Heart right ventricle (tissue), 16 donors: Measurements from ENCODE around the gene GRM8. TPM values are rescaled to one million over a fixed set of nuclear protein-coding genes. Genes with fewer than 3 reads are reported as not detected.

ENCODE experiments used
- ATAC-seq, 8 donors: fragments of 200-7000 bp; cut with Tn5 transposase; one replicate each; pipeline ENCODE4 v1.9.1; 2020; ENCODE audit warnings: mild to moderate bottlenecking in 8 of 8, moderate library complexity in 8 of 8, moderate number of reproducible peaks in 1 of 8
- DNase-seq, 2 donors: peaks; one replicate each; pipeline ENCODE4 v3.0.0-alpha.2; 2020
- H3K27ac ChIP-seq, 10 donors: fragments of 200-600 bp; sonication (generic) in 2 of 10; one replicate each; pipeline versions ENCODE4 v1.5.0 to v1.8.0; 2020 to 2022; ENCODE audit warnings: mild to moderate bottlenecking in 3 of 10
- H3K27me3 ChIP-seq, 7 donors: fragments of 200-600 bp; one replicate each; pipeline ENCODE4 v1.8.0; 2021 to 2022; ENCODE audit warnings: mild to moderate bottlenecking in 2 of 7
- H3K36me3 ChIP-seq, 9 donors: fragments of 200-600 bp; sonication (generic) in 1 of 9; one replicate each; pipeline versions ENCODE4 v1.5.0 to v1.8.0; 2020 to 2022; ENCODE audit warnings: mild to moderate bottlenecking in 2 of 9
- H3K4me1 ChIP-seq, 9 donors: fragments of 200-600 bp; sonication (generic) in 1 of 9; one replicate each; pipeline versions ENCODE4 v1.5.0 to v1.8.0; 2020 to 2022; ENCODE audit warnings: mild to moderate bottlenecking in 4 of 9
- H3K4me3 ChIP-seq, 10 donors: fragments of 200-600 bp; sonication (generic) in 2 of 10; one replicate each; pipeline versions ENCODE4 v1.5.0 to v1.8.0; 2020 to 2022; ENCODE audit warnings: mild to moderate bottlenecking in 7 of 10, moderate library complexity in 2 of 10
- H3K9me3 ChIP-seq, 11 donors: fragments of 200-600 bp in 10 of 11; sonication (generic) in 2 of 11; one replicate each; pipeline versions ENCODE4 v1.5.0 to v1.8.0; 2013 to 2022; ENCODE audit warnings: mild to moderate bottlenecking in 2 of 11, control low read depth in 1 of 11, moderate library complexity in 1 of 11
- WGBS, 2 donors: extraction: QIAGEN DNeasy Blood & Tissue Kit; methylation state at CpG; one replicate each; pipeline ENCODE4 v1.1.7; 2013; ENCODE audit warnings: inconsistent platforms in 1 of 2; 5-methylcytosine and 5-hydroxymethylcytosine counted together
- intact Hi-C, 10 donors: fragments of 100-400 bp; cut with DNase I; formaldehyde crosslinking; loops; one replicate each; pipeline versions ENCODE4 v1.11.1 to v1.14.2; 2022
- polyA plus RNA-seq, 2 donors: library from polyadenylated mRNA; stranded (reverse); fragments of 200-250 nt; gene quantifications; one replicate each; pipeline ENCODE4 v1.2.3, GENCODE V29; 2013
- total RNA-seq, 10 donors: library from RNA; stranded (reverse); fragmentation: NEBNext Ultra II Directional in 3 of 10; extraction: Animal tissue kit (Norgen Biotek cat#: 25700) in 3 of 10; gene quantifications; one replicate each; pipeline versions ENCODE4 v1.2.1 to v1.2.4, GENCODE V29; 2021 to 2023
- TF ChIP-seq, protein P1 (sequence below), 9 donors: fragments of 200-600 bp; sonication (generic) in 2 of 9; IDR thresholded peaks; one replicate each; pipeline versions ENCODE4 v1.5.0 to v1.8.0; 2021 to 2022; ENCODE audit warnings: antibody characterized with exemption in 9 of 9, mild to moderate bottlenecking in 5 of 9, moderate library complexity in 1 of 9
- donor health status: Arrhythmogenic right ventricular cardiomyopathy.
- donor health status: ischemic (EF 13 %, LVEDD 7.1; RV severe dilation, severe dysfunction).
- donor health status: healthy with polysubstance abuse.
- donor health status: DM: no; HTN: yes; CAD: no.
- donor health status: DM: no; HTN: no; CAD: no.
- donor health status: ischemic (EF 25% LVEDD 6.9; RV normal size, moderate dysfunction).
- donor health status: ischemic (EF 25% LVEDD 5.7; RV mildly dilated, moderate dysfunction).
- donor health status: healthy.
- donor health status: DM: yes; HTN: yes; CAD: no.
- donor health status: Ischemic cardiomyopathy.
- donor health status: ischemic (EF 35%, LVEDD 5.7; RV mildly dilated, moderate dysfunction).
- donor health status: nonischemic (EF 11% LVEDD 7.7; RV severe dilation, severe dysfunction).
- donor health status: DM: yes; HTN: yes; CAD: no.
- donor health status: PGD.
- donor health status: ischemic (EF 29% LVEDD 5.4; RV normal size, mild dysfunction).
- donor health status: nonischemic (EF 23%, LVEDD 6.1; RV moderate dilation, normal function).

The GRM8 gene
- total and polyA plus RNA-seq, 12 donors = 0.13 to 0.68 (median 0.34) TPM; not detected in 5

DNA sequence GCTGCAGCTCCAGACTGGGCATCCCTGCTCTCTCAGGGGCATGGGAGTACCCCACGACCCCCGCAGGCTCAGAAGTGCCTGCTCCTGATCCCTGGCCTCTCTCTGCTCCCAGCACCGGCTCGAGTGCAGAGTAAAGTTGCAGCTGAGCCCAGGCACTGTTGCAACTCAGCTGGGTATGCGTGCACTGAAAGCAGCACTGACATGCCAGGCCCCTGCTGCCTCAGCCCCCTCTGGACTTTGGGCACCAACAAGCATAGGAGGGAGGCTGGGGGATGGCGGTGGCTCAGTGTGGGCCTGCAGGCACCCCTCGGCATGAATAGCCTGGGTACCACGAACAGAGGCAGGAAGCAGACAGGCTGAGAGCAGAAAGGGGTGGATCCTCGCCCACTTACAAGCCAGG, 295.3 kb downstream of the GRM8 start:
- intact Hi-C loops = no loop called here
- TF ChIP-seq, protein P1, sequence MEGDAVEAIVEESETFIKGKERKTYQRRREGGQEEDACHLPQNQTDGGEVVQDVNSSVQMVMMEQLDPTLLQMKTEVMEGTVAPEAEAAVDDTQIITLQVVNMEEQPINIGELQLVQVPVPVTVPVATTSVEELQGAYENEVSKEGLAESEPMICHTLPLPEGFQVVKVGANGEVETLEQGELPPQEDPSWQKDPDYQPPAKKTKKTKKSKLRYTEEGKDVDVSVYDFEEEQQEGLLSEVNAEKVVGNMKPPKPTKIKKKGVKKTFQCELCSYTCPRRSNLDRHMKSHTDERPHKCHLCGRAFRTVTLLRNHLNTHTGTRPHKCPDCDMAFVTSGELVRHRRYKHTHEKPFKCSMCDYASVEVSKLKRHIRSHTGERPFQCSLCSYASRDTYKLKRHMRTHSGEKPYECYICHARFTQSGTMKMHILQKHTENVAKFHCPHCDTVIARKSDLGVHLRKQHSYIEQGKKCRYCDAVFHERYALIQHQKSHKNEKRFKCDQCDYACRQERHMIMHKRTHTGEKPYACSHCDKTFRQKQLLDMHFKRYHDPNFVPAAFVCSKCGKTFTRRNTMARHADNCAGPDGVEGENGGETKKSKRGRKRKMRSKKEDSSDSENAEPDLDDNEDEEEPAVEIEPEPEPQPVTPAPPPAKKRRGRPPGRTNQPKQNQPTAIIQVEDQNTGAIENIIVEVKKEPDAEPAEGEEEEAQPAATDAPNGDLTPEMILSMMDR (IDR thresholded peaks at IDR 0.05) = no peak
- DNase-seq = no peak
- Histone ChIP-seq H3K36me3 (no peaks in the 10 kb centered on the region), H3K4me3 (no peak overlapping the region), H3K27me3 (no peaks in the 10 kb centered on the region), H3K9me3 (peaks cover 0 to 9% (median 0%) of the 10 kb centered on the region in 11 donors), H3K4me1 (no peaks in the 10 kb centered on the region), H3K27ac (no peak overlapping the region)
- 80 to 82% methylated on average over 9 of the region's 9 CpGs for WGBS, 2 donors
- ATAC-seq = no peak

DNA sequence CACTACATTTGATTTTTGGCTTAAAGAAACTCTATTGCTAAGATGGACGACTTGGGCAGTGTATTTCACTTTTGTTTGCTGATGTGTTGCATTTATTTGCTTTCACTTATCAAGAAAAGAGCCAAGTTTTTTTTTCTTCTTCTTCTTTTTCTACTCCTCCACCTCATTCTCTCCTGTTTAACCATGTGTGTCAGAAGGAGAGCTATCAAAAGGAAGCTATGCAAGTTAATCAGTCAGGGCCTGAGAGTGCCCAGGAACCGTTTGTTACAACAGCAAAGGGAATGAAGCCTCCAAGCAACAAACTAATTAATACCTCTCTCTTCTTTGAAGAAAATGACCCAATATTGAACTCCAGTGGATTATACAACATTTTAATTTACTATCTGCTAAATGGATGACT, 299.3 kb downstream of the GRM8 start:
- no peaks in the 10 kb centered on the region for H3K4me1 ChIP-seq
- H3K27me3 ChIP-seq = peaks cover 0 to 6% (median 0%) of the 10 kb centered on the region in 7 donors
- DNase-seq (no peak), ATAC-seq (no peak)
- WGBS, 2 donors = 22 to 34% methylated on average over 2 of the region's 2 CpGs
- intact Hi-C loops = no loop called here
- H3K9me3 ChIP-seq = peaks cover 0 to 9% (median 0%) of the 10 kb centered on the region in 11 donors
- TF ChIP-seq, protein P1 (IDR thresholded peaks at IDR 0.05) = no peak
- H3K27ac ChIP-seq = no peak overlapping the region
- H3K4me3 ChIP-seq = no peak overlapping the region
- no peaks in the 10 kb centered on the region for H3K36me3 ChIP-seq

DNA sequence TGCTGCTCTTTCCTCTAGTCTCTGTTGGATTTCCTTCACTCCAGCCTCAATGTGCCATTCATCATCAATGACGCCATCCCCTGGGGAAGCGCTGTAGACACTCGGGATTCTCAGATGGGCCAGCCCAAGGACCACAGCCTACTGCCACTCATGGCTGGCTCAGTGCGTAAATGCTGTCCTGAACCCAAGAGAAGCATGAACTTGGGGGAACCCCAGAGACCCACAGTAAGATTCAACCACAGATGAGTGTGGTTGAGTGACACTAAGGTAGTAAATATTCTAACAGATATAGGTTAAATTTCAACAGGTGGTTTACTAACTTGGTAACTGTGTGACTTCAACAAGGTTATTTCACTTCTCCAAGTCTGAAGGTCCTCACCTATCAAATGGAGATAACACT, 304.1 kb downstream of the GRM8 start:
- WGBS, 2 donors = 84 to 93% methylated on average over 4 of the region's 4 CpGs
- ATAC-seq = no peak
- intact Hi-C loops = no loop called here

DNA sequence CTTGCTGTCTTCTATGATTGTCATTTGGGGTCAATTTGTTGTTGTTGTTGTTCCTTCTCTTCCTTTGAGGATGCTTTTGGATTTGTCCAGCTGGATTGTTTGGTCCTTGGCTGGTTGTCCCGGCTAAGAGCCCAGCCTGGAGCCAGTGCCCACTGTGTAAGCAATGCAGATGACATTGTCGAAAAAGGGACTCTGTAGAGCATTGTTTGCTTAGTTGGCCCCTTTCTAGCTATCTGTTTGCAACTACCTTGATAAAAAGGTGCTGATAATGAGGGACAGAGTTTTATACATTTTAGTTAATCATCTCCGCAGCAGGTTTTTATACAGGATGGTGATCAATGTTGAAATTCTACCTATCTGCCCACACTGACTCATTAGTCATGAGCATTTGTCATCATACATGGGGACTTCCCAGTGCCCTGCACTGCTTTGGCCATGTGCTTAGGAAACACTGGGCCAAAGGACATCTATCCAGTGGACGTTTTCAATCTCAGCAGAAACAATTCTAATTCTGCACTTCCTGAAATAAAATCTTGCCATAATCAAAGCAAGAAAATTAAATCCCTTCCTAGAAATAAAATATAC, 311.9 kb downstream of the GRM8 start:
- DNase-seq = no peak
- WGBS, 2 donors = 74 to 83% methylated on average over 4 of the region's 4 CpGs
- H3K4me3 ChIP-seq = no peak overlapping the region
- intact Hi-C loops = no loop called here
- H3K4me1 ChIP-seq = no peaks in the 10 kb centered on the region
- no peak for ATAC-seq
- H3K27ac ChIP-seq = no peak overlapping the region
- H3K9me3 ChIP-seq = no peaks in the 10 kb centered on the region
- no peaks in the 10 kb centered on the region for H3K36me3 ChIP-seq
- TF ChIP-seq, protein P1 (IDR thresholded peaks at IDR 0.05) = no peak
- H3K27me3 ChIP-seq = no peaks in the 10 kb centered on the region

More for the DNA sequence above, 304.1 kb downstream of the GRM8 start:
- no peaks in the 10 kb centered on the region for H3K9me3 ChIP-seq
- H3K36me3 ChIP-seq = no peaks in the 10 kb centered on the region
- TF ChIP-seq, protein P1 (IDR thresholded peaks at IDR 0.05) = no peak
- no peak overlapping the region for H3K27ac ChIP-seq
- peaks cover 0 to 6% (median 0%) of the 10 kb centered on the region in 7 donors for H3K27me3 ChIP-seq
- DNase-seq = no peak
- no peaks in the 10 kb centered on the region for H3K4me1 ChIP-seq
- H3K4me3 ChIP-seq = no peak overlapping the region
